HEK293 (cell line): ENCODE measurements around the gene CNOT9.
A peak's percentile ranks its signal among the peaks of the same experiment; 100 is the strongest.

Source experiments
- CTCF ChIA-PET: fragments of 350-600 bp; formaldehyde crosslinking; extraction: SDS; loops from one replicate; lab custom pipeline; 2021; ENCODE audit warnings: antibody characterized with exemption; lab: Yijun Ruan, JAX
- POLR2A ChIA-PET: fragments of 300-600 bp; formaldehyde crosslinking; extraction: SDS; loops from one replicate; lab custom pipeline; 2020; ENCODE audit warnings: antibody characterized with exemption, inconsistent platforms; lab: Yijun Ruan, JAX
- H3K27ac ChIP-seq: fragments of 200-500 bp; sonication (Bioruptor generic); 2 replicates; pipeline ENCODE4 v1.5.1; 2014; ENCODE audit warnings: low read depth, low read length, control low read depth, inconsistent platforms; ENCODE audit errors: extremely low read depth
- H3K36me3 ChIP-seq, 2 experiments: fragments of 200-500 bp in 1 of 2; sonication (Bioruptor generic) in 1 of 2; 1 replicate in 1 of 2; 2 replicates in 1 of 2; pipeline ENCODE4 v1.5.1; 2014 to 2017; ENCODE audit warnings: inconsistent platforms in 2 of 2, low read length in 2 of 2; ENCODE audit not compliant: control insufficient read depth in 2 of 2, insufficient read depth in 1 of 2
- H3K4me1 ChIP-seq: fragments of 200-500 bp; sonication (Bioruptor generic); 2 replicates; pipeline ENCODE4 v1.5.1; 2014; ENCODE audit warnings: mild to moderate bottlenecking, low read length, inconsistent platforms; ENCODE audit not compliant: control insufficient read depth, insufficient read depth
- H3K4me3 ChIP-seq: 2 replicates; pipeline ENCODE4 v1.5.1; 2011; ENCODE audit warnings: low read depth, mild to moderate bottlenecking, control low read depth, low read length, moderate library complexity
- H3K9me3 ChIP-seq: fragments of 200-500 bp; sonication (Bioruptor generic); 2 replicates; pipeline ENCODE4 v1.5.1; 2014; ENCODE audit warnings: low read depth, low read length, inconsistent platforms; ENCODE audit not compliant: control insufficient read depth, insufficient read depth
- ATF2 ChIP-seq: fragments of 450-650 bp; formaldehyde crosslinking; IDR thresholded peaks from 2 replicates; pipeline ENCODE4 v1.5.1; 2016; ENCODE audit warnings: missing biosample characterization, missing genetic modification characterization, low read depth
- EGR2 ChIP-seq: fragments of 450-650 bp; formaldehyde crosslinking; IDR thresholded peaks from 2 replicates; pipeline ENCODE4 v1.5.1; 2016; ENCODE audit warnings: low read depth, missing biosample characterization, missing genetic modification characterization
- INSM2 ChIP-seq: fragments of 450-650 bp; formaldehyde crosslinking; IDR thresholded peaks from 2 replicates; pipeline ENCODE4 v1.5.1; 2016; ENCODE audit warnings: missing biosample characterization, missing genetic modification characterization
- RBAK ChIP-seq: fragments of 450-650 bp; formaldehyde crosslinking; IDR thresholded peaks from 2 replicates; pipeline ENCODE4 v1.5.1; 2016; ENCODE audit warnings: missing biosample characterization, missing genetic modification characterization
- ZBTB1 ChIP-seq: fragments of 450-650 bp; formaldehyde crosslinking; IDR thresholded peaks from 2 replicates; pipeline ENCODE4 v1.5.1; 2016; ENCODE audit warnings: missing biosample characterization, missing genetic modification characterization
- ZBTB11 ChIP-seq: fragments of 450-650 bp; formaldehyde crosslinking; conservative IDR thresholded peaks from 2 replicates; pipeline ENCODE4 v1.5.1; 2016; ENCODE audit warnings: low read depth, missing biosample characterization, missing genetic modification characterization
- ZNF112 ChIP-seq: fragments of 450-650 bp; formaldehyde crosslinking; IDR thresholded peaks from 2 replicates; pipeline ENCODE4 v1.5.0; 2017; ENCODE audit warnings: missing biosample characterization, missing genetic modification characterization
- ZNF19 ChIP-seq: fragments of 450-650 bp; formaldehyde crosslinking; IDR thresholded peaks from 2 replicates; pipeline ENCODE4; 2016; ENCODE audit warnings: missing biosample characterization, missing genetic modification characterization, low read depth
- ZNF521 ChIP-seq: fragments of 450-650 bp; formaldehyde crosslinking; IDR thresholded peaks from 2 replicates; pipeline ENCODE4 v1.5.1; 2017; ENCODE audit warnings: missing biosample characterization, mild to moderate bottlenecking, missing genetic modification characterization
- ZNF624 ChIP-seq: fragments of 450-650 bp; formaldehyde crosslinking; IDR thresholded peaks from 2 replicates; pipeline ENCODE4 v1.5.1; 2017; ENCODE audit warnings: missing biosample characterization, missing genetic modification characterization
- ZNF660 ChIP-seq: fragments of 450-650 bp; IDR thresholded peaks from 2 replicates; pipeline ENCODE4 v1.5.1; 2018; ENCODE audit warnings: missing biosample characterization, mild to moderate bottlenecking, missing genetic modification characterization
- ZNF747 ChIP-seq: fragments of 450-650 bp; formaldehyde crosslinking; IDR thresholded peaks from 2 replicates; pipeline ENCODE4 v1.5.1; 2016; ENCODE audit warnings: missing biosample characterization, missing genetic modification characterization
- ZSCAN16 ChIP-seq: fragments of 450-650 bp; formaldehyde crosslinking; IDR thresholded peaks from 2 replicates; pipeline ENCODE4 v1.5.1; 2016; ENCODE audit warnings: missing biosample characterization, missing genetic modification characterization
- ZSCAN18 ChIP-seq: fragments of 450-650 bp; formaldehyde crosslinking; IDR thresholded peaks from 2 replicates; pipeline ENCODE4 v1.5.1; 2016; ENCODE audit warnings: missing biosample characterization, missing genetic modification characterization

The CNOT9 gene

GRCh38 chr2:218529990-218530389 lies 38.6 kb upstream of the CNOT9 start (continued):
- TF ChIP-seq INSM2, result no peak
- TF ChIP-seq RBAK (tag by site-specific recombination), result no peak
- TF ChIP-seq EGR2 (tag by site-specific recombination), result no peak
- TF ChIP-seq ZSCAN18 (tag by site-specific recombination), result no peak

GRCh38 chr2:218536804-218537494 lies 31.7 kb upstream of the CNOT9 start:
- no peak overlapping the region for H3K4me3 ChIP-seq
- TF ChIP-seq ZNF747 (tag by site-specific recombination), result no peak
- TF ChIP-seq ATF2 (tag by site-specific recombination), result peak; percentile 32; the same call in 1 of the 2 replicates
- peaks cover 63 to 87% of the 10 kb centered on the region in 2 experiments for H3K36me3 ChIP-seq
- no peaks in the 10 kb centered on the region for H3K9me3 ChIP-seq
- H3K4me1 ChIP-seq, result no peaks in the 10 kb centered on the region
- H3K27ac ChIP-seq, result no peak overlapping the region
- ChIA-PET POLR2A (no interaction called here), CTCF (interaction anchor here (0.6 kb wide), 1 partner anchor 1473 kb away, joined by 3 read pairs; no protein-coding TSS in a partner anchor)

GRCh38 chr2:218540015-218540414 lies 28.6 kb upstream of the CNOT9 start:
- H3K9me3 ChIP-seq, result no peaks in the 10 kb centered on the region
- H3K4me3 ChIP-seq, result no peak overlapping the region
- no peaks in the 10 kb centered on the region for H3K4me1 ChIP-seq
- TF ChIP-seq ZNF521 (tag by site-specific recombination) (no peak), ZBTB11 (tag by site-specific recombination) (no peak), ZNF660 (tag by site-specific recombination) (no peak), ZNF19 (tag by site-specific recombination) (no peak), ZSCAN16 (no peak), ZNF624 (tag by site-specific recombination) (no peak), ZBTB1 (tag by site-specific recombination) (no peak), ZNF112 (tag by site-specific recombination) (no peak)
- TF ChIP-seq, all 188 proteins: peak for 0
- CTCF ChIA-PET, result interaction anchor here (1.0 kb wide), 1 partner anchor 307 kb away, joined by 3 read pairs; no protein-coding TSS in a partner anchor
- H3K27ac ChIP-seq, result no peak overlapping the region
- H3K36me3 ChIP-seq, result peaks cover 47 to 89% of the 10 kb centered on the region in 2 experiments
- POLR2A ChIA-PET, result no interaction called here
